Caco-2 (cell line): ENCODE results near the gene TEDC2. TPM values are rescaled to one million over a fixed set of nuclear protein-coding genes. Genes with fewer than 3 reads are reported as not detected.

ENCODE experiments used
- Bru-seq: library from RNA; stranded (reverse); fragments of 400-500 nt; gene quantifications from one replicate; lab custom pipeline; 2021; lab: Mats Ljungman, UMichigan
- BruChase-seq, 2 experiments: library from RNA; stranded (reverse); fragments of 400-500 nt; gene quantifications; one replicate each; lab custom pipeline; 2021; lab: Mats Ljungman, UMichigan
- BruUV-seq: library from RNA; stranded (reverse); fragments of 400-500 nt; replicated peaks from 2 replicates; lab custom pipeline; 2021; lab: Mats Ljungman, UMichigan
- CTCF ChIA-PET: fragments of 300-600 bp; sonication (Branson Sonifier 250); formaldehyde crosslinking; loops from one replicate; lab custom pipeline; 2022; ENCODE audit warnings: antibody characterized with exemption; lab: Charles Lee
- POLR2A ChIA-PET: fragments of 300-600 bp; sonication (Branson Sonifier 250); formaldehyde crosslinking; loops from one replicate; lab custom pipeline; 2022; ENCODE audit warnings: antibody characterized with exemption; lab: Charles Lee
- DNase-seq, 2 experiments: peaks; one replicate each; pipeline versions ENCODE4 v3.0.0 to v3.0.0-alpha.2; 2020 to 2022
- H3K27me3 ChIP-seq: replicated peaks from 2 replicates; pipeline ENCODE4 v1.6.0; 2011; ENCODE audit warnings: low read length; ENCODE audit not compliant: control insufficient read depth, insufficient read depth
- H3K36me3 ChIP-seq: 2 replicates; pipeline ENCODE4 v1.5.1; 2011; ENCODE audit warnings: low read length; ENCODE audit not compliant: control insufficient read depth, insufficient read depth
- H3K4me1 ChIP-seq: fragments of 250-450 bp; sonication (Bioruptor Pico); 2 replicates; pipeline ENCODE4 v1.5.1; 2020; ENCODE audit warnings: mild to moderate bottlenecking
- H3K4me3 ChIP-seq: 2 replicates; pipeline ENCODE4 v1.5.1; 2011; ENCODE audit warnings: low read depth, mild to moderate bottlenecking, control low read depth, low read length
- H3K9me3 ChIP-seq: fragments of 250-450 bp; sonication (Bioruptor Pico); 2 replicates; pipeline ENCODE4 v1.5.1; 2020; ENCODE audit warnings: mild to moderate bottlenecking, moderate library complexity
- H3K27ac Mint-ChIP-seq: one replicate; pipeline ENCODE4 v1.8.0; 2022; ENCODE audit warnings: mixed read lengths; ENCODE audit not compliant: unreplicated experiment
- H3K27me3 Mint-ChIP-seq: one replicate; pipeline ENCODE4 v1.8.0; 2022; ENCODE audit warnings: mixed read lengths; ENCODE audit not compliant: insufficient read depth, unreplicated experiment
- H3K36me3 Mint-ChIP-seq: one replicate; pipeline ENCODE4 v1.8.0; 2022; ENCODE audit warnings: mild to moderate bottlenecking, mixed read lengths; ENCODE audit not compliant: insufficient read depth, unreplicated experiment
- H3K4me1 Mint-ChIP-seq: one replicate; pipeline ENCODE4 v1.8.0; 2022; ENCODE audit warnings: low read depth, mixed read lengths; ENCODE audit not compliant: unreplicated experiment
- H3K4me3 Mint-ChIP-seq: one replicate; pipeline ENCODE4 v1.8.0; 2022; ENCODE audit warnings: mild to moderate bottlenecking, moderate library complexity, mixed read lengths; ENCODE audit not compliant: unreplicated experiment
- H3K9me3 Mint-ChIP-seq: one replicate; pipeline ENCODE4 v1.8.0; 2022; ENCODE audit warnings: mixed read lengths; ENCODE audit not compliant: unreplicated experiment
- intact Hi-C: fragments of 100-400 bp; cut with micrococcal nuclease; formaldehyde crosslinking; loops from one replicate; pipeline ENCODE4 v1.10.0; 2022; ENCODE audit not compliant: unreplicated experiment
- long read RNA-seq: library from polyadenylated mRNA; stranded (forward); transcript quantifications from one replicate; pipeline ENCODE4 v2.0.0, GENCODE V29; 2022
- total RNA-seq: library from RNA; stranded (reverse); gene quantifications from 2 replicates; pipeline ENCODE4 v1.2.3, GENCODE V29; 2022
- TF ChIP-seq, protein P1 (sequence below), 2 experiments: fragments of 200-600 bp in 1 of 2; IDR thresholded peaks; 1 replicate in 1 of 2; 2 replicates in 1 of 2; pipeline versions ENCODE4 v1.5.1 to v1.8.0; 2011 to 2022; ENCODE audit warnings: antibody characterized with exemption in 1 of 2, control low read depth in 1 of 2, inconsistent platforms in 1 of 2, low read depth in 1 of 2, low read length in 1 of 2, mild to moderate bottlenecking in 1 of 2, moderate library complexity in 1 of 2; ENCODE audit not compliant: insufficient read depth in 1 of 2, severe bottlenecking in 1 of 2, unreplicated experiment in 1 of 2

TEDC2 gene, protein sequence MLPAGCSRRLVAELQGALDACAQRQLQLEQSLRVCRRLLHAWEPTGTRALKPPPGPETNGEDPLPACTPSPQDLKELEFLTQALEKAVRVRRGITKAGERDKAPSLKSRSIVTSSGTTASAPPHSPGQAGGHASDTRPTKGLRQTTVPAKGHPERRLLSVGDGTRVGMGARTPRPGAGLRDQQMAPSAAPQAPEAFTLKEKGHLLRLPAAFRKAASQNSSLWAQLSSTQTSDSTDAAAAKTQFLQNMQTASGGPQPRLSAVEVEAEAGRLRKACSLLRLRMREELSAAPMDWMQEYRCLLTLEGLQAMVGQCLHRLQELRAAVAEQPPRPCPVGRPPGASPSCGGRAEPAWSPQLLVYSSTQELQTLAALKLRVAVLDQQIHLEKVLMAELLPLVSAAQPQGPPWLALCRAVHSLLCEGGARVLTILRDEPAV
- 29.0 and 30.6 TPM in 2 replicates for total RNA-seq
- percentile 52 among the genes with signal in this experiment for Bru-seq, nascent RNA
- BruChase-seq, experiment 1, labeled RNA remaining after a 2-hour chase = percentile 59 among the genes with signal in this experiment
- BruChase-seq, experiment 2, labeled RNA remaining after a 6-hour chase = percentile 61 among the genes with signal in this experiment
- long read RNA-seq, transcript TEDC2-210 (9 exons, 1,911 nt) = minor isoform, 7 of 39 reads
- long read RNA-seq, transcript TEDC2-201 (10 exons, 1,662 nt) = major isoform, 8 of 39 reads
- long read RNA-seq, partial matches to known transcripts = 7 of 39 reads
- long read RNA-seq, other reads (novel, unspliced or antisense) = 15 of 39 reads

DNA sequence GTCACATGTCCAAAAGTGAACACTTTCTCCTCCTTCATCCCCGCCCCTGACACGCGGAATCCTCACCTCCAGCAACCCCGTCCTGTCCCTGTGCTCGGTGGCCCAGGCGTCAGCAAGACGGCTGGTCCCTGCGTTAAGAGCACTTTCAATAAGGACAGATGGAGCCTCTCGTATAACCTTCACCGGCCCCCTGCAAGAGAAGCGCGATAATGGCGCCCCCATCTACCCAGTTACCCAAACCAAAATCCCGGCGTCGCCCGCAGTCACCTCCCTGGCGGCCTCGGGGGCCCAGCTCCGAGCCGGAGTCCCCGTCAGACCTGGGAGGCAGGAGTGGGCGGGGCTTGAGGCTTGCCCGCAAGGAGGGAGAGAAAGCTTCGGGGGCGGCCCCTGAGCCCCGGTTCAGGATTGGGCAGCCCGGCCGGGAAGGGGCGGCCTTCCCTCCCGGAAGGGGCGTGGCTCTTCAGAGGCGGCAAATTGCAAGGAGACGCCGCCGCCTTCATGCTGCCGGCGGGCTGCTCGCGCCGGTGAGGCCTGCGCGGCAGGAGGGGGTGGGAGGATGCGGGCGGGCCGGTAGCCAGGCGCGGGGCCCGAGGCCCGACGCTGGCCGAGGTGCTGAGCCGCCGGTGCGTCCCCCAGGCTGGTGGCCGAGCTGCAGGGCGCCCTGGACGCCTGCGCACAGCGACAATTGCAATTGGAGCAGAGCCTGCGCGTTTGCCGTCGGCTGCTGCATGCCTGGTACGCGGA is at the start of gene TEDC2:
Gene TEDC2, plus strand, starts transcription at position 463 of the 744 bp plus-strand sequence. Its CDS starts 36 bp downstream, at position 499.
- peaks cover 12% of the 10 kb centered on the region for H3K4me1 ChIP-seq
- Mint-ChIP-seq H3K4me1 (peaks cover 9% of the 10 kb centered on the region), H3K27ac (peak within 1 kb of the TSS; percentile 95), H3K36me3 (peaks cover 75% of the 10 kb centered on the region), H3K27me3 (no peaks in the 10 kb centered on the region), H3K9me3 (no peaks in the 10 kb centered on the region), H3K4me3 (peak within 1 kb of the TSS; percentile 95)
- H3K9me3 ChIP-seq = no peaks in the 10 kb centered on the region
- intact Hi-C loops = no loop called here
- no TSS peak for BruUV-seq
- peak within 1 kb of the TSS; percentile 44 for H3K4me3 ChIP-seq
- TF ChIP-seq, protein P1, sequence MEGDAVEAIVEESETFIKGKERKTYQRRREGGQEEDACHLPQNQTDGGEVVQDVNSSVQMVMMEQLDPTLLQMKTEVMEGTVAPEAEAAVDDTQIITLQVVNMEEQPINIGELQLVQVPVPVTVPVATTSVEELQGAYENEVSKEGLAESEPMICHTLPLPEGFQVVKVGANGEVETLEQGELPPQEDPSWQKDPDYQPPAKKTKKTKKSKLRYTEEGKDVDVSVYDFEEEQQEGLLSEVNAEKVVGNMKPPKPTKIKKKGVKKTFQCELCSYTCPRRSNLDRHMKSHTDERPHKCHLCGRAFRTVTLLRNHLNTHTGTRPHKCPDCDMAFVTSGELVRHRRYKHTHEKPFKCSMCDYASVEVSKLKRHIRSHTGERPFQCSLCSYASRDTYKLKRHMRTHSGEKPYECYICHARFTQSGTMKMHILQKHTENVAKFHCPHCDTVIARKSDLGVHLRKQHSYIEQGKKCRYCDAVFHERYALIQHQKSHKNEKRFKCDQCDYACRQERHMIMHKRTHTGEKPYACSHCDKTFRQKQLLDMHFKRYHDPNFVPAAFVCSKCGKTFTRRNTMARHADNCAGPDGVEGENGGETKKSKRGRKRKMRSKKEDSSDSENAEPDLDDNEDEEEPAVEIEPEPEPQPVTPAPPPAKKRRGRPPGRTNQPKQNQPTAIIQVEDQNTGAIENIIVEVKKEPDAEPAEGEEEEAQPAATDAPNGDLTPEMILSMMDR (IDR thresholded peaks at IDR 0.05; ENCODE audit: insufficient read depth in 1 of 2, low read depth in 1 of 2, low read length in 1 of 2, severe bottlenecking in 1 of 2, unreplicated experiment in 1 of 2) = no peak
- POLR2A ChIA-PET = interaction anchor here (0.6 to 1.4 kb wide), 5 partner anchors 9 to 369 kb away, joined by 3 to 9 read pairs (median 4); partner anchors contain the start of genes NTN3 and TBC1D24
- CTCF ChIA-PET = interaction anchor here (0.5 to 1.4 kb wide), 7 partner anchors 8 to 207 kb away, joined by 3 to 6 read pairs (median 4); partner anchors contain the start of genes ABCA3 and CCNF
- DNase-seq = peak; percentile 96 to 97
- H3K36me3 ChIP-seq = no peaks in the 10 kb centered on the region; the same call in 1 of the 2 replicates
- no peaks in the 10 kb centered on the region for H3K27me3 ChIP-seq

DNA sequence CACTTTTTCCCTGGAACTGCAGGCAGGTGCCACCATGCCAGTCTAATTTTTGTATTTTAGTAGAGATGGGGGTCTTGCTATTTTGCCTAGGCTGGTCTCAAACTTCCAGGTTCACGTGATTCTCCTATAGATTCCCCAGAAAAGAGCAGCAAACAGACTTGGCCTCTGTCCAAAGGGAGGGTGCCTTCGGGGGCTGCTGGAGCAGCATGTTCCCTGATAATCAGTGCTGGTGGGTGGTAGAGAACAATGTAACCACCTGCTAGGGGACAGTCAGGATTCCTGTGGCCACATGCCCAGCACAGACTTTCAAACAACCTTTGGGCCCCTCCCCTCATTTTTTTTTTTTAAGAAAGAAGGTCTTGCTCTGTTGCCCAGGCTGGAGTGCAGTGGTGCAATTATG is 44.8 kb upstream of the TEDC2 start:
- Mint-ChIP-seq H3K36me3 (no peaks in the 10 kb centered on the region), H3K27ac (no peak overlapping the region), H3K9me3 (no peaks in the 10 kb centered on the region), H3K4me1 (no peaks in the 10 kb centered on the region), H3K4me3 (no peak overlapping the region), H3K27me3 (no peaks in the 10 kb centered on the region)
- H3K27me3 ChIP-seq = no peaks in the 10 kb centered on the region
- ChIA-PET CTCF (no interaction called here), POLR2A (no interaction called here)
- no TSS peak for BruUV-seq
- no peak overlapping the region for H3K4me3 ChIP-seq
- no peaks in the 10 kb centered on the region for H3K36me3 ChIP-seq
- TF ChIP-seq, protein P1 (IDR thresholded peaks at IDR 0.05; ENCODE audit: insufficient read depth in 1 of 2, low read depth in 1 of 2, low read length in 1 of 2, severe bottlenecking in 1 of 2, unreplicated experiment in 1 of 2) = no peak
- no peaks in the 10 kb centered on the region for H3K4me1 ChIP-seq
- no peaks in the 10 kb centered on the region for H3K9me3 ChIP-seq
- DNase-seq = no peak
- intact Hi-C loops = no loop called here
